Panc1 (cell line): Measurements from ENCODE around the gene FLT1. TPM values are rescaled to one million over a fixed set of nuclear protein-coding genes. Genes with fewer than 3 reads are reported as not detected.

Experiments
- ATAC-seq: fragments of 200-7000 bp; cut with Tn5 transposase; 2 replicates; pipeline ENCODE4 v1.9.1; 2020; ENCODE audit warnings: mild to moderate bottlenecking, moderate library complexity
- BruUV-seq: library from RNA; stranded (reverse); fragments of 400-500 nt; replicated peaks from 2 replicates; lab custom pipeline; 2021; lab: Mats Ljungman, UMichigan
- CTCF ChIA-PET: fragments of 300-600 bp; sonication (Branson Sonifier 250); formaldehyde crosslinking; loops from one replicate; lab custom pipeline; 2022; ENCODE audit warnings: antibody characterized with exemption; lab: Charles Lee
- POLR2A ChIA-PET: fragments of 300-600 bp; sonication (Branson Sonifier 250); formaldehyde crosslinking; loops from one replicate; lab custom pipeline; 2022; ENCODE audit warnings: antibody characterized with exemption; lab: Charles Lee
- DNase-seq: peaks from one replicate; pipeline ENCODE4 v3.0.0-alpha.2; 2010; ENCODE audit warnings: low read depth, low spot score
- H3K27ac ChIP-seq: 2 replicates; pipeline ENCODE4 v1.5.1; 2011; ENCODE audit warnings: mild to moderate bottlenecking, low read length, inconsistent platforms
- H3K27me3 ChIP-seq: fragments of 200-500 bp; sonication (Bioruptor generic); 2 replicates; pipeline ENCODE4 v1.6.0; 2014; ENCODE audit warnings: low read length, inconsistent platforms; ENCODE audit not compliant: control insufficient read depth, insufficient read depth
- H3K36me3 ChIP-seq: fragments of 200-500 bp; sonication (Bioruptor generic); 2 replicates; pipeline ENCODE4 v1.5.1; 2014; ENCODE audit warnings: inconsistent platforms, mild to moderate bottlenecking, low read length, moderate library complexity; ENCODE audit not compliant: control insufficient read depth, insufficient read depth
- H3K4me1 ChIP-seq: 2 replicates; pipeline ENCODE4 v1.5.1; 2011; ENCODE audit warnings: inconsistent platforms, mild to moderate bottlenecking, low read length, moderate library complexity; ENCODE audit not compliant: control insufficient read depth, insufficient read depth
- H3K4me3 ChIP-seq, 2 experiments: 2 replicates each; pipeline ENCODE4 v1.5.1; 2011 to 2012; ENCODE audit warnings: low read depth in 2 of 2, low read length in 2 of 2, mild to moderate bottlenecking in 2 of 2, inconsistent platforms in 1 of 2, moderate library complexity in 1 of 2
- H3K9me3 ChIP-seq: fragments of 200-500 bp; sonication (Bioruptor generic); 2 replicates; pipeline ENCODE4 v1.5.1; 2014; ENCODE audit warnings: low read depth, mild to moderate bottlenecking, inconsistent platforms, low read length, moderate library complexity; ENCODE audit not compliant: control insufficient read depth, insufficient read depth
- CTCF ChIP-seq: fragments of 450-650 bp; IDR thresholded peaks from 2 replicates; pipeline ENCODE4 v1.5.1; 2017; ENCODE audit warnings: mild to moderate bottlenecking
- POLR2AphosphoS5 ChIP-seq: IDR thresholded peaks from 2 replicates; pipeline ENCODE4 v1.6.1; 2012; ENCODE audit warnings: mild to moderate bottlenecking, low read depth, low read length, moderate library complexity
- REST ChIP-seq, 2 experiments: IDR thresholded peaks; 2 replicates each; pipeline ENCODE4 v1.6.1; 2011 to 2012; ENCODE audit warnings: low read depth in 2 of 2, control low read depth in 1 of 2, low read length in 1 of 2, mild to moderate bottlenecking in 1 of 2, moderate library complexity in 1 of 2; ENCODE audit not compliant: insufficient read depth in 1 of 2
- SIN3A ChIP-seq: IDR thresholded peaks from 2 replicates; pipeline ENCODE4 v1.6.1; 2012; ENCODE audit warnings: low read depth, mild to moderate bottlenecking, low read length, moderate library complexity, borderline replicate concordance; ENCODE audit not compliant: insufficient read depth
- TCF7L2 ChIP-seq: IDR thresholded peaks from 2 replicates; pipeline ENCODE4 v1.6.1; 2011; ENCODE audit warnings: mild to moderate bottlenecking, low read depth, low read length, inconsistent platforms
- in situ Hi-C: cut with HindIII; loops from 2 replicates; pipeline ENCODE4 v1.10.0; 2016; ENCODE audit warnings: low sequenced_read_pairs, low pct_unique_long_range_greater_than_20kb
- intact Hi-C: fragments of 100-400 bp; cut with micrococcal nuclease; formaldehyde crosslinking; loops from one replicate; pipeline ENCODE4 v1.10.0; 2022; ENCODE audit not compliant: unreplicated experiment
- total RNA-seq: library from RNA; stranded (reverse); gene quantifications from one replicate; pipeline ENCODE4 v1.2.1, GENCODE V29; 2021; ENCODE audit not compliant: unreplicated experiment

FLT1 gene
- total RNA-seq, 1 experiment from 2014 or later, result 0.15 TPM

- Histone ChIP-seq H3K9me3 (no peaks in the 10 kb centered on the region), H3K27ac (no peak overlapping the region), H3K4me3 (no peak overlapping the region), H3K27me3 (peaks cover 5% of the 10 kb centered on the region; the same call in 1 of the 2 replicates), H3K36me3 (no peaks in the 10 kb centered on the region), H3K4me1 (no peaks in the 10 kb centered on the region)
- ChIA-PET CTCF (no interaction called here), POLR2A (no interaction called here)
- in situ Hi-C loops, result no loop called here
- intact Hi-C loops, result no loop called here
- no peak for ATAC-seq
- BruUV-seq, result no TSS peak
- no peak for TF ChIP-seq CTCF
- no peak for TF ChIP-seq TCF7L2
- no peak for TF ChIP-seq POLR2AphosphoS5
- TF ChIP-seq SIN3A, result no peak
- no peak for TF ChIP-seq REST (IDR thresholded peaks at IDR 0.05; ENCODE audit: insufficient read depth in 1 of 2, low read depth in 2 of 2, low read length in 1 of 2)
- DNase-seq, result no peak
These were observed 59.0 kb downstream of the FLT1 start for GRCh38 chr13:28435917-28436316.

- TF ChIP-seq SIN3A, result no peak
- no peak for TF ChIP-seq TCF7L2
- TF ChIP-seq CTCF, result no peak
- TF ChIP-seq REST (IDR thresholded peaks at IDR 0.05; ENCODE audit: insufficient read depth in 1 of 2, low read depth in 2 of 2, low read length in 1 of 2), result no peak
- no peak for TF ChIP-seq POLR2AphosphoS5
- CTCF ChIA-PET, result no interaction called here
These were observed 60.0 kb downstream of the FLT1 start for GRCh38 chr13:28434926-28435325.

More at GRCh38 chr13:28434926-28435325, 60.0 kb downstream of the FLT1 start:
- Histone ChIP-seq H3K4me3 (no peak overlapping the region), H3K4me1 (no peaks in the 10 kb centered on the region), H3K36me3 (no peaks in the 10 kb centered on the region), H3K27me3 (peaks cover 7% of the 10 kb centered on the region; the same call in 1 of the 2 replicates), H3K27ac (no peak overlapping the region), H3K9me3 (no peaks in the 10 kb centered on the region)
- intact Hi-C loops (no loop called here), in situ Hi-C loops (no loop called here)
- no peak for ATAC-seq
- no peak for DNase-seq
- POLR2A ChIA-PET, result no interaction called here
- BruUV-seq, result no TSS peak
